Trophoblast cell (in vitro differentiated cells and primary cell): ENCODE data around the gene GRIN1.

Experiments
- DNase-seq, 2 donors: peaks; one replicate each; pipeline ENCODE4 v3.0.0-alpha.2; 2016
- H2AFZ ChIP-seq: 2 replicates; pipeline ENCODE4 v1.6.1; 2013; ENCODE audit warnings: low read length, moderate library complexity, mild to moderate bottlenecking; ENCODE audit not compliant: insufficient read depth, poor library complexity
- H2AK5ac ChIP-seq: 2 replicates; pipeline ENCODE4 v1.6.1; 2013; ENCODE audit warnings: mild to moderate bottlenecking, low read length
- H2BK120ac ChIP-seq: 2 replicates; pipeline ENCODE4 v1.6.1; 2013; ENCODE audit warnings: low read length, mild to moderate bottlenecking, moderate library complexity; ENCODE audit not compliant: insufficient read depth, poor library complexity
- H2BK12ac ChIP-seq: 2 replicates; pipeline ENCODE4 v1.6.1; 2013; ENCODE audit warnings: mild to moderate bottlenecking, low read length, moderate library complexity
- H2BK5ac ChIP-seq: 2 replicates; pipeline ENCODE4 v1.6.1; 2013; ENCODE audit warnings: low read length, low read depth, moderate library complexity, mild to moderate bottlenecking; ENCODE audit not compliant: poor library complexity
- H3K14ac ChIP-seq: 2 replicates; pipeline ENCODE4 v1.6.1; 2013; ENCODE audit warnings: mild to moderate bottlenecking, low read length
- H3K18ac ChIP-seq: 2 replicates; pipeline ENCODE4 v1.6.1; 2013; ENCODE audit warnings: mild to moderate bottlenecking, low read length
- H3K23ac ChIP-seq: 2 replicates; pipeline ENCODE4 v1.6.1; 2013; ENCODE audit warnings: low read length
- H3K27ac ChIP-seq: 2 replicates; pipeline ENCODE4 v1.5.1; 2013; ENCODE audit warnings: low read depth, mild to moderate bottlenecking, inconsistent platforms, low read length, moderate library complexity
- H3K27me3 ChIP-seq: 2 replicates; pipeline ENCODE4 v1.6.1; 2013; ENCODE audit warnings: inconsistent platforms, mild to moderate bottlenecking, low read length, moderate library complexity; ENCODE audit not compliant: insufficient read depth
- H3K36me3 ChIP-seq, 2 experiments: 1 replicate in 1 of 2; 2 replicates in 1 of 2; pipeline ENCODE4 v1.6.1; 2013; ENCODE audit warnings: low read length in 2 of 2, mild to moderate bottlenecking in 2 of 2, moderate library complexity in 1 of 2; ENCODE audit not compliant: insufficient read depth in 2 of 2, control insufficient read depth in 1 of 2
- H3K4ac ChIP-seq: 2 replicates; pipeline ENCODE4 v1.6.1; 2013; ENCODE audit warnings: low read depth, mild to moderate bottlenecking, low read length, moderate library complexity
- H3K4me1 ChIP-seq, 2 experiments: 1 replicate in 1 of 2; 2 replicates in 1 of 2; pipeline ENCODE4 v1.6.1; 2013; ENCODE audit warnings: low read length in 2 of 2, mild to moderate bottlenecking in 2 of 2, moderate library complexity in 1 of 2; ENCODE audit not compliant: insufficient read depth in 2 of 2, control insufficient read depth in 1 of 2
- H3K4me2 ChIP-seq: 2 replicates; pipeline ENCODE4 v1.6.1; 2013; ENCODE audit warnings: inconsistent platforms, mild to moderate bottlenecking, low read length, moderate library complexity
- H3K4me3 ChIP-seq: 2 replicates; pipeline ENCODE4 v1.5.1; 2013; ENCODE audit warnings: mild to moderate bottlenecking, low read depth, low read length, inconsistent platforms
- H3K79me1 ChIP-seq: one replicate; pipeline ENCODE4 v1.6.1; 2013; ENCODE audit warnings: low read length
- H3K79me2 ChIP-seq: 2 replicates; pipeline ENCODE4 v1.6.1; 2013; ENCODE audit warnings: low read length, mild to moderate bottlenecking; ENCODE audit not compliant: control insufficient read depth, insufficient read depth, poor library complexity
- H3K9ac ChIP-seq: 2 replicates; pipeline ENCODE4 v1.6.1; 2013; ENCODE audit warnings: mild to moderate bottlenecking, low read length
- H3K9me3 ChIP-seq: 2 replicates; pipeline ENCODE4 v1.6.1; 2013; ENCODE audit warnings: low read depth, mild to moderate bottlenecking, control low read depth, inconsistent platforms, low read length; ENCODE audit not compliant: insufficient read depth
- H4K12ac ChIP-seq: 2 replicates; pipeline ENCODE4 v1.6.1; 2013; ENCODE audit warnings: low read depth, mild to moderate bottlenecking, low read length, moderate library complexity
- H4K8ac ChIP-seq: 2 replicates; pipeline ENCODE4 v1.6.1; 2013; ENCODE audit warnings: low read depth, mild to moderate bottlenecking, low read length, moderate library complexity
- H4K91ac ChIP-seq: one replicate; pipeline ENCODE4 v1.6.1; 2013; ENCODE audit warnings: low read depth, mild to moderate bottlenecking, low read length, moderate library complexity
- WGBS: extraction: QIAGEN DNeasy Blood & Tissue Kit; methylation state at CpG from one replicate; pipeline ENCODE4 v1.1.7; 2013; ENCODE audit warnings: missing lambda C conversion rate; ENCODE audit not compliant: insufficient read length, insufficient coverage; ENCODE audit errors: extremely low coverage; 5-methylcytosine and 5-hydroxymethylcytosine counted together

The GRIN1 gene

GRCh38 chr9:137180491-137180890 lies 41.5 kb downstream of the GRIN1 start:
- H3K4me2 ChIP-seq, result no peak overlapping the region
- DNase-seq, result no peak
- WGBS, result no CpG with 5 or more reads among the region's 20 CpGs
- H3K9ac ChIP-seq, result no peak overlapping the region
- no peak overlapping the region for H3K27ac ChIP-seq
- peaks cover 5% of the 10 kb centered on the region for H3K9me3 ChIP-seq
- H3K4me1 ChIP-seq, result peaks cover 0 to 3% of the 10 kb centered on the region in 2 experiments
- no peaks in the 10 kb centered on the region for H3K79me2 ChIP-seq
- H4K12ac ChIP-seq, result no peak overlapping the region
- no peaks in the 10 kb centered on the region for H3K79me1 ChIP-seq
- no peak overlapping the region for H2AK5ac ChIP-seq
- H2AFZ ChIP-seq, result no peak overlapping the region
- no peak overlapping the region for H4K8ac ChIP-seq
- no peak overlapping the region for H2BK12ac ChIP-seq
- no peak overlapping the region for H4K91ac ChIP-seq
- no peak overlapping the region for H2BK5ac ChIP-seq
- peaks cover 63 to 71% of the 10 kb centered on the region in 2 experiments for H3K36me3 ChIP-seq
- no peak overlapping the region for H3K23ac ChIP-seq
- H2BK120ac ChIP-seq, result no peak overlapping the region
- H3K14ac ChIP-seq, result no peak overlapping the region
- H3K4me3 ChIP-seq, result no peak overlapping the region
- no peaks in the 10 kb centered on the region for H3K27me3 ChIP-seq
- H3K4ac ChIP-seq, result no peak overlapping the region
- H3K18ac ChIP-seq, result no peak overlapping the region

GRCh38 chr9:137181680-137182079 lies 42.7 kb downstream of the GRIN1 start:
- no peak overlapping the region for H4K12ac ChIP-seq
- no peak overlapping the region for H2BK12ac ChIP-seq
- H3K23ac ChIP-seq, result no peak overlapping the region
- H3K4me1 ChIP-seq, result peaks cover 0 to 3% of the 10 kb centered on the region in 2 experiments
- DNase-seq, result no peak
- peaks cover 75 to 83% of the 10 kb centered on the region in 2 experiments for H3K36me3 ChIP-seq
- no CpG with 5 or more reads among the region's 22 CpGs for WGBS
- no peak overlapping the region for H2AFZ ChIP-seq
- H3K14ac ChIP-seq, result no peak overlapping the region
- no peak overlapping the region for H4K8ac ChIP-seq
- H3K9ac ChIP-seq, result no peak overlapping the region
- H3K9me3 ChIP-seq, result peaks cover 2% of the 10 kb centered on the region
- H3K79me2 ChIP-seq, result no peaks in the 10 kb centered on the region
- H3K27me3 ChIP-seq, result no peaks in the 10 kb centered on the region
- H4K91ac ChIP-seq, result no peak overlapping the region
- no peak overlapping the region for H3K18ac ChIP-seq
- no peak overlapping the region for H3K4me2 ChIP-seq
- no peaks in the 10 kb centered on the region for H3K79me1 ChIP-seq
- no peak overlapping the region for H3K4me3 ChIP-seq
- H3K4ac ChIP-seq, result no peak overlapping the region
- no peak overlapping the region for H2BK120ac ChIP-seq
- H2AK5ac ChIP-seq, result no peak overlapping the region
- no peak overlapping the region for H3K27ac ChIP-seq
- no peak overlapping the region for H2BK5ac ChIP-seq

- H3K36me3 ChIP-seq, result peaks cover 78 to 84% of the 10 kb centered on the region in 2 experiments
- H3K27me3 ChIP-seq, result no peaks in the 10 kb centered on the region
- H4K91ac ChIP-seq, result no peak overlapping the region
- H2AFZ ChIP-seq, result no peak overlapping the region
- H2BK12ac ChIP-seq, result no peak overlapping the region
- no peak overlapping the region for H2AK5ac ChIP-seq
- no peak overlapping the region for H3K4me2 ChIP-seq
- H2BK120ac ChIP-seq, result no peak overlapping the region
- H4K8ac ChIP-seq, result no peak overlapping the region
- H3K14ac ChIP-seq, result no peak overlapping the region
- H3K79me1 ChIP-seq, result no peaks in the 10 kb centered on the region
- H2BK5ac ChIP-seq, result no peak overlapping the region
- no peak overlapping the region for H3K27ac ChIP-seq
- no peak overlapping the region for H3K18ac ChIP-seq
- H3K9me3 ChIP-seq, result peaks cover 2% of the 10 kb centered on the region
- no peak overlapping the region for H3K4ac ChIP-seq
- H3K79me2 ChIP-seq, result no peaks in the 10 kb centered on the region
- no peak overlapping the region for H4K12ac ChIP-seq
- no peak for DNase-seq
- H3K4me1 ChIP-seq, result peaks cover 8 to 10% of the 10 kb centered on the region in 2 experiments
- no peak overlapping the region for H3K4me3 ChIP-seq
- no CpG with 5 or more reads among the region's 17 CpGs for WGBS
- no peak overlapping the region for H3K9ac ChIP-seq
- H3K23ac ChIP-seq, result no peak overlapping the region
Measured at GRCh38 chr9:137182836-137183235, 43.9 kb downstream of the GRIN1 start.

GRCh38 chr9:137183980-137184595 lies 45.1 kb downstream of the GRIN1 start:
- peaks cover 5% of the 10 kb centered on the region for H3K79me1 ChIP-seq
- peaks cover 8 to 9% of the 10 kb centered on the region in 2 experiments for H3K4me1 ChIP-seq
- H3K27me3 ChIP-seq, result no peaks in the 10 kb centered on the region
- no peak overlapping the region for H3K4me3 ChIP-seq
- DNase-seq, result no peak
- no CpG with 5 or more reads among the region's 27 CpGs for WGBS
- peaks cover 74 to 77% of the 10 kb centered on the region in 2 experiments for H3K36me3 ChIP-seq
- no peak overlapping the region for H4K8ac ChIP-seq
- no peak overlapping the region for H2AK5ac ChIP-seq
- no peak overlapping the region for H4K12ac ChIP-seq
- H3K79me2 ChIP-seq, result peaks cover 6% of the 10 kb centered on the region
- peaks cover 2% of the 10 kb centered on the region for H3K9me3 ChIP-seq
- no peak overlapping the region for H3K4me2 ChIP-seq
- no peak overlapping the region for H3K14ac ChIP-seq
- no peak overlapping the region for H2AFZ ChIP-seq
- no peak overlapping the region for H2BK5ac ChIP-seq
- H3K4ac ChIP-seq, result no peak overlapping the region
- H2BK120ac ChIP-seq, result no peak overlapping the region
- no peak overlapping the region for H3K9ac ChIP-seq
- no peak overlapping the region for H4K91ac ChIP-seq
- H3K18ac ChIP-seq, result no peak overlapping the region
- no peak overlapping the region for H3K23ac ChIP-seq
- no peak overlapping the region for H2BK12ac ChIP-seq
- H3K27ac ChIP-seq, result no peak overlapping the region
